Measurements from ENCODE around the gene TIMM44. TPM values are rescaled to one million over a fixed set of nuclear protein-coding genes. Genes with fewer than 3 reads are reported as not detected.

TIMM44 gene
- total and polyA plus RNA-seq, 2 of the 8 experiments (the other 6 are each of a cell fraction or from before 2014, with no cell fraction given): 131 to 150 TPM

GRCh38 chr19:7983286-7983950 lies 40.0 kb upstream of the TIMM44 start:
- Histone ChIP-seq H4K20me1 (replicated peaks in 1 of 2; ENCODE audit: control insufficient read depth in 1 of 2, insufficient read depth in 2 of 2, low read length in 2 of 2) (peaks cover 45 to 65% of the 10 kb centered on the region in 2 experiments), H2BK120ac (replicated peaks; ENCODE audit: low read depth, low read length) (no peak overlapping the region), H4K91ac (replicated peaks; ENCODE audit: insufficient read length, low read length) (no peak overlapping the region), H3K56ac (replicated peaks; ENCODE audit: insufficient read length, low read depth, low read length) (no peak overlapping the region), H4K5ac (ENCODE audit: insufficient read length, low read depth, low read length) (no peak overlapping the region), H2BK5ac (ENCODE audit: low read depth, low read length) (no peak overlapping the region), H3K79me1 (ENCODE audit: low read depth, low read length) (peaks cover 38% of the 10 kb centered on the region), H4K8ac (ENCODE audit: extremely low read depth, insufficient read depth, low read length) (no peak overlapping the region), H2BK20ac (ENCODE audit: low read length) (no peak overlapping the region), H3K4ac (replicated peaks; ENCODE audit: insufficient read length, low read depth, low read length) (no peak overlapping the region), H3K4me1 (replicated peaks in 1 of 4; ENCODE audit: control insufficient read depth in 3 of 4, insufficient read depth in 4 of 4, low read length in 3 of 4) (no peaks in the 10 kb centered on the region), H2AK5ac (ENCODE audit: low read depth, low read length) (no peak overlapping the region), H3K79me2 (ENCODE audit: control insufficient read depth in 1 of 2, insufficient read depth in 2 of 2, low read length in 2 of 2) (peaks cover 0 to 50% of the 10 kb centered on the region in 2 experiments; a peak in 3 of 4 replicates), H3K36me3 (ENCODE audit: control insufficient read depth in 2 of 4, insufficient read depth in 4 of 4, low read length in 3 of 4) (peaks cover 23 to 82% (median 52%) of the 10 kb centered on the region in 4 experiments), H3K27me3 (replicated peaks in 1 of 4; ENCODE audit: control insufficient read depth in 3 of 4, extremely low read depth in 1 of 4, insufficient read depth in 3 of 4, low read length in 3 of 4) (no peaks in the 10 kb centered on the region), H3K18ac (ENCODE audit: extremely low read depth, low read length) (no peak overlapping the region), H3K4me2 (ENCODE audit: insufficient read depth in 1 of 2, low read depth in 2 of 2, low read length in 2 of 2) (no peak overlapping the region), H2BK15ac (ENCODE audit: low read length) (no peak overlapping the region), H3K14ac (ENCODE audit: insufficient read length) (no peak overlapping the region), H3K9me3 (ENCODE audit: insufficient read depth in 2 of 2, low read depth in 1 of 2, low read length in 1 of 2) (no peaks in the 10 kb centered on the region), H2AFZ (ENCODE audit: low read length) (no peak overlapping the region), H3K23ac (ENCODE audit: insufficient read length) (no peak overlapping the region), H3K9ac (replicated peaks in 1 of 4; ENCODE audit: extremely low read depth in 1 of 4, low read depth in 3 of 4, low read length in 3 of 4) (no peak overlapping the region), H2BK12ac (ENCODE audit: low read depth, low read length) (no peak overlapping the region), H3K27ac (ENCODE audit: low read depth, low read length) (no peak overlapping the region), H3K4me3 (ENCODE audit: extremely low read depth in 1 of 4, insufficient read depth in 2 of 4, low read depth in 3 of 4, low read length in 4 of 4) (no peak overlapping the region), H3K23me2 (ENCODE audit: low read depth, low read length) (no peaks in the 10 kb centered on the region)
- 96% methylated on average over 18 of the region's 18 CpGs; no CpG with 5 or more reads in 1 of the 2 experiments for WGBS, 2 experiments (ENCODE audit: extremely low coverage in 1 of 2, insufficient coverage in 1 of 2, insufficient read length in 1 of 2, insufficient replicate concordance in 2 of 2, low coverage in 1 of 2, low lambda C conversion rate in 2 of 2, missing lambda C conversion rate in 1 of 2)
- ChIA-PET POLR2A (ENCODE audit: partially characterized antibody) (interaction anchor here (1.6 kb wide), 1 partner anchor 40 kb away, joined by 3 read pairs; the partner anchor contains the start of gene TIMM44), CTCF (ENCODE audit: partially characterized antibody) (interaction anchor here (1.3 to 1.8 kb wide), 3 partner anchors 13 to 85 kb away, joined by 3 to 5 read pairs (median 4); no protein-coding TSS in a partner anchor)
- no peak for FAIRE-seq
- TF ChIP-seq PHF8 (conservative IDR thresholded peaks at IDR 0.05; ENCODE audit: low read depth, low read length) (no peak), TBP (IDR thresholded peaks at IDR 0.05; ENCODE audit: low read depth, low read length) (no peak), TCF12 (IDR thresholded peaks at IDR 0.05; ENCODE audit: low read depth, low read length) (no peak)
- no peak for DNase-seq (ENCODE audit: low read depth in 1 of 2, low spot score in 2 of 2)
